IPS-18c (cell line): ENCODE data around the gene TRIM59.

Experiments used
- H3K4me3 ChIP-seq: 2 replicates; pipeline ENCODE4 v1.7.0; 2013; ENCODE audit warnings: low read depth, mild to moderate bottlenecking, low read length, moderate library complexity; ENCODE audit not compliant: insufficient read depth
- H3K9me3 ChIP-seq: one replicate; pipeline ENCODE4 v1.6.1; 2013; ENCODE audit warnings: mild to moderate bottlenecking, low read length, moderate library complexity; ENCODE audit not compliant: control insufficient read depth, insufficient read depth

TRIM59 gene

DNA sequence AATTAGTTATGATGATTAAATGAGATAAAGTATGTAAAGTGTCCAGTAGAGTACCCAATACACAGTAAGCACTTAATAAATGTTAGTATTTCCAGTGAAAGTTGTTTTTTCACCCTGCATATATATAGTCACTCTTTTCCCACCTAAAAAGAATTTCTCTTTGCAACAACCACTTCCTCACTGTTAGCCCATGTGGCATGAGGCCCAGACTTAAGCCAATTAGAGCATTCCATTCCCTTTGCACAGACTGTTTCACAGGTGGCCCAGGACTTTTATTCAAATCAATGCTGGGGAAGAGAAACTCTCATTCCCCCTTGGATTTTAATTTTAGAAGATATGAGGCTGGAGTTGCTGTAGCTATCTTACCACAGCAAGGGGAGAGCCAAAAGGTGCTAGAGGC, 54.3 kb downstream of the TRIM59 start:
- no peaks in the 10 kb centered on the region for H3K9me3 ChIP-seq

DNA sequence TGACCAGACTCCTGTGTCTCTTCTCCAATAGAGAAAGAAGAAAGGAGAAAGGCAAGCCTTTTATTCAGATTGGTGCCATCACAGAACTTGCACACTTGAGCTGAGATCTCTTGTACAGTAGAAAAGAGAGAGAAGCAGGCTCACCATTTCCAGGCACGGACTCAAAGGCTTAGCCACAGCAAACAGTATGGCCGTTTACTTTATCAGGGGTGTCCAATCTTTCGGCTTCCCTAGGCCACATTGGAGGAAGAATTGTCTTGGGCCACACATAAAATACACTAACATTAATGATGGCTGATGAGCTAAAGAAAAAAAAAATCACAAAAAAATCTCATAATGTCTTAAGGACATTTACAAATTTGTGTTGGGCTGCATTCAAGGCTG, 55.6 kb downstream of the TRIM59 start:
- Histone ChIP-seq H3K4me3 (no peak overlapping the region), H3K9me3 (no peaks in the 10 kb centered on the region)

More for the DNA sequence above, 54.3 kb downstream of the TRIM59 start:
- H3K4me3 ChIP-seq, result no peak overlapping the region

DNA sequence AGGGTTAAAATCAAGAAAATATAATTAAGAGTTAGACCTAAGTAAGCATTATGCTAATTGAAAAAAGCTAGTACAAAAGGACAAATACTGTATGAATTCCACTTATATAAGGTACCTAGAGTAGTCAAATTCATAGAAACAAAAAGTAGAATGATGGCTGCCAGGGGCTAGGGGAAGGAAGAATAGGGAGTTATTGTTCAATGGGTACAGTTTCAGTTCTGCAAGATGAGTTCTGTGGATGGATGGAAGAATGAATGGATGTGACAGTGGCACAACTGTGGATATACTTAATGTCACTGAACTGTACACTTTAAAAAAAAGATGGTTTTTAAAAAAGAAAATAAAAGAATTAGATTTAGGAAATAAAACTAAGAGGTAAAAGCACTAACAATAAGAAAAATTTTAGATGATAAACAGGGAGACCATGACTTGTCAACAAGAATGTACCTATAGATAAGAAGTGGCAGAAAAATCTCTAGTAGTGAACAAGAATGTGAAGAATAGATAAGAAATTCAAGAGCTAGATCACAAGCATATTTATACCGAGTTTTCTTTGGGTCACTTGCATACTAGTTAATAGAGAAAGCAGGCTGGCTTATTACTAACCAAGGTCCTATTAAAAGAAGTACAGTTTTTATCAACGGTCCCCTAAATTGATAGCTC, 56.1 kb downstream of the TRIM59 start:
- Histone ChIP-seq H3K9me3 (no peaks in the 10 kb centered on the region), H3K4me3 (no peak overlapping the region)

DNA sequence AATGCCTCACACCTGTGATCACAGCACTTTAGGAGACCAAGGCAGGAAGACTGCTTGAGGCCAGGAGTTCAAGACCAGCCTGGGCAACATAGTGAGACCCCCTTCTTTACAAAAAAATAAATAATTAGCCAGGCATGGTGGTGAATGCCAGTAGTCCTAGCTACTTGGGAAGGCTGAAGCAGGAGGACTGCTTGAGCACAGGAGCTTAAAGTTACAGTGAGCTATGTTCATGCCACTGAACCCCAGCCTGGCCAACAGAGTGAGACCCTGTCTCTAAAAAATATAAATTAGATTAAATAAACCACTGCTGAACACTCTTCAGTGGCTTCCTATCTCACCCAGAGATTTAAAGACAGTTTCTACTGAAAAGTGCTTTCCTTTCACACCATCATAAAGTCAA, 56.8 kb downstream of the TRIM59 start:
- H3K9me3 ChIP-seq, result no peaks in the 10 kb centered on the region
- no peak overlapping the region for H3K4me3 ChIP-seq

DNA sequence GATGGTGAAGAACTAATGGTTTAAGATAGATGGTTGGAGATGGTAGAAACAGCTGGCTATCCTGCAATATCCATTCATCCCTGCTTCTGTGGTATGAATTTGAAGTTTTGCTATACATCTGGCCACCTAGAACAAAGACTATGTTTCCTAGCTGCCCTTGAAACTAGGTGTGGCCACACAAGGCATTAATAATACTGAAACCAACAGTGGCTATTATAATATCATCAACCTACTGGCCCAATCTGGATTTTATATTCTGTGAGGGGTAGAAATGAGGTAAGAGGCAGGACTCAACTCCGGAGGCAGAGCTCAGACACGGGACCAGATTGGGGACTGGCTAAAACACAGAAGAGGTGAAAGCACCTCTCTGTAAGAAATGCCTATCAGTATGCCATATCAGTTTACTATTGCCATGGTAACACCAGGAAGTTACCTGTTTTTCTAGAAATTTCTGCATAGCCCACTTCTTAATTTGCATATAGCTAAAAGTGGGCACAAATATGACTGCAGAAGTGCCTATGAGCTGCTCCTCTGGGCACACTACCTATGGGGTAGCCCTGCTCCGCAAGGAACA, 58.9 kb downstream of the TRIM59 start:
- H3K9me3 ChIP-seq, result no peaks in the 10 kb centered on the region
- H3K4me3 ChIP-seq, result no peak overlapping the region
